Rectal smooth muscle tissue (tissue), 1 donor: Measurements from ENCODE around the gene ZFR.

Experiments
- H3K27ac ChIP-seq: one replicate; pipeline ENCODE4 v1.7.0; 2013; ENCODE audit warnings: low read depth, low read length, inconsistent platforms
- H3K27me3 ChIP-seq: one replicate; pipeline ENCODE4 v1.7.0; 2013; ENCODE audit warnings: low read length; ENCODE audit not compliant: control insufficient read depth, insufficient read depth
- H3K36me3 ChIP-seq: one replicate; pipeline ENCODE4 v1.7.0; 2013; ENCODE audit warnings: low read length; ENCODE audit not compliant: control insufficient read depth, insufficient read depth
- H3K4me1 ChIP-seq: one replicate; pipeline ENCODE4 v1.7.0; 2013; ENCODE audit warnings: low read length; ENCODE audit not compliant: control insufficient read depth, insufficient read depth
- H3K4me3 ChIP-seq: one replicate; pipeline ENCODE4 v1.7.0; 2013; ENCODE audit warnings: low read length
- H3K9ac ChIP-seq: one replicate; pipeline ENCODE4 v1.7.0; 2013; ENCODE audit warnings: low read length

Gene ZFR

GRCh38 chr5:32339878-32340277, 104.7 kb downstream of the ZFR start:
- H3K4me3 ChIP-seq = no peak overlapping the region
- no peaks in the 10 kb centered on the region for H3K4me1 ChIP-seq
- H3K27ac ChIP-seq = no peak overlapping the region
- no peaks in the 10 kb centered on the region for H3K36me3 ChIP-seq
- H3K9ac ChIP-seq = no peak overlapping the region
- H3K27me3 ChIP-seq = no peaks in the 10 kb centered on the region

GRCh38 chr5:32339198-32339597, 105.3 kb downstream of the ZFR start:
- no peak overlapping the region for H3K27ac ChIP-seq

GRCh38 chr5:32332966-32333365, 111.6 kb downstream of the ZFR start:
- no peak overlapping the region for H3K27ac ChIP-seq
- no peaks in the 10 kb centered on the region for H3K27me3 ChIP-seq
- no peaks in the 10 kb centered on the region for H3K36me3 ChIP-seq
- no peak overlapping the region for H3K9ac ChIP-seq
- no peaks in the 10 kb centered on the region for H3K4me1 ChIP-seq
- H3K4me3 ChIP-seq = no peak overlapping the region

More at GRCh38 chr5:32339198-32339597, 105.3 kb downstream of the ZFR start:
- H3K27me3 ChIP-seq = no peaks in the 10 kb centered on the region
- H3K9ac ChIP-seq = no peak overlapping the region
- H3K4me1 ChIP-seq = no peaks in the 10 kb centered on the region
- no peaks in the 10 kb centered on the region for H3K36me3 ChIP-seq
- H3K4me3 ChIP-seq = no peak overlapping the region

GRCh38 chr5:32332361-32332760, 112.2 kb downstream of the ZFR start:
- no peaks in the 10 kb centered on the region for H3K36me3 ChIP-seq
- no peak overlapping the region for H3K27ac ChIP-seq
- H3K27me3 ChIP-seq = no peaks in the 10 kb centered on the region
- no peak overlapping the region for H3K9ac ChIP-seq
- no peaks in the 10 kb centered on the region for H3K4me1 ChIP-seq
- no peak overlapping the region for H3K4me3 ChIP-seq

- Histone ChIP-seq H3K9ac (no peak overlapping the region), H3K36me3 (no peaks in the 10 kb centered on the region), H3K4me3 (peak overlapping the region; percentile 21), H3K27ac (no peak overlapping the region), H3K27me3 (no peaks in the 10 kb centered on the region), H3K4me1 (no peaks in the 10 kb centered on the region)
These were observed 112.6 kb downstream of the ZFR start for GRCh38 chr5:32331935-32332274.

GRCh38 chr5:32331217-32331934, 113.2 kb downstream of the ZFR start:
- H3K27ac ChIP-seq = no peak overlapping the region

GRCh38 chr5:32330126-32330971, 114.2 kb downstream of the ZFR start:
- no peak overlapping the region for H3K27ac ChIP-seq
- H3K4me3 ChIP-seq = no peak overlapping the region
- no peaks in the 10 kb centered on the region for H3K36me3 ChIP-seq
- no peak overlapping the region for H3K9ac ChIP-seq
- H3K27me3 ChIP-seq = no peaks in the 10 kb centered on the region
- no peaks in the 10 kb centered on the region for H3K4me1 ChIP-seq

More at GRCh38 chr5:32331217-32331934, 113.2 kb downstream of the ZFR start:
- Histone ChIP-seq H3K27me3 (no peaks in the 10 kb centered on the region), H3K4me3 (no peak overlapping the region), H3K36me3 (no peaks in the 10 kb centered on the region), H3K9ac (no peak overlapping the region), H3K4me1 (no peaks in the 10 kb centered on the region)

GRCh38 chr5:32329395-32329834, 115.1 kb downstream of the ZFR start:
- no peak overlapping the region for H3K9ac ChIP-seq
- H3K4me3 ChIP-seq = no peak overlapping the region
- no peaks in the 10 kb centered on the region for H3K36me3 ChIP-seq
- H3K27ac ChIP-seq = no peak overlapping the region
- H3K4me1 ChIP-seq = no peaks in the 10 kb centered on the region
- H3K27me3 ChIP-seq = no peaks in the 10 kb centered on the region

- H3K4me1 ChIP-seq = no peaks in the 10 kb centered on the region
- H3K9ac ChIP-seq = no peak overlapping the region
- no peaks in the 10 kb centered on the region for H3K27me3 ChIP-seq
- H3K36me3 ChIP-seq = no peaks in the 10 kb centered on the region
- H3K27ac ChIP-seq = no peak overlapping the region
- H3K4me3 ChIP-seq = no peak overlapping the region
These were observed 118.2 kb downstream of the ZFR start for GRCh38 chr5:32326216-32326772.

GRCh38 chr5:32325616-32326015, 118.9 kb downstream of the ZFR start:
- Histone ChIP-seq H3K27me3 (no peaks in the 10 kb centered on the region), H3K4me1 (no peaks in the 10 kb centered on the region), H3K36me3 (no peaks in the 10 kb centered on the region), H3K4me3 (no peak overlapping the region), H3K9ac (no peak overlapping the region), H3K27ac (no peak overlapping the region)

- no peaks in the 10 kb centered on the region for H3K36me3 ChIP-seq
- H3K27ac ChIP-seq = no peak overlapping the region
- H3K4me1 ChIP-seq = no peaks in the 10 kb centered on the region
- no peaks in the 10 kb centered on the region for H3K27me3 ChIP-seq
- H3K9ac ChIP-seq = no peak overlapping the region
- no peak overlapping the region for H3K4me3 ChIP-seq
These were observed 119.5 kb downstream of the ZFR start for GRCh38 chr5:32325062-32325461.

GRCh38 chr5:32323741-32324140, 120.8 kb downstream of the ZFR start:
- no peaks in the 10 kb centered on the region for H3K27me3 ChIP-seq
- H3K9ac ChIP-seq = no peak overlapping the region
- no peaks in the 10 kb centered on the region for H3K4me1 ChIP-seq
- no peak overlapping the region for H3K27ac ChIP-seq
- no peak overlapping the region for H3K4me3 ChIP-seq
- H3K36me3 ChIP-seq = no peaks in the 10 kb centered on the region
